GM12873 (cell line): ENCODE results near the gene PKP3.

Experiments used
- CTCF ChIP-seq: IDR thresholded peaks from 2 replicates; pipeline ENCODE4 v1.5.1; 2012; ENCODE audit warnings: low read depth, mild to moderate bottlenecking, moderate library complexity, low read length, control low read depth; ENCODE audit not compliant: insufficient read depth; ENCODE audit errors: missing control alignments

The PKP3 gene

GRCh38 chr11:425301-425700, 31.3 kb downstream of the PKP3 start:
- TF ChIP-seq CTCF: no peak

- TF ChIP-seq CTCF: no peak
Observed at GRCh38 chr11:426851-427250, 32.8 kb downstream of the PKP3 start.

GRCh38 chr11:428295-428694, 34.3 kb downstream of the PKP3 start:
- no peak for TF ChIP-seq CTCF

GRCh38 chr11:429391-429790, 35.4 kb downstream of the PKP3 start:
- no peak for TF ChIP-seq CTCF

GRCh38 chr11:429931-430456, 36.0 kb downstream of the PKP3 start:
- TF ChIP-seq CTCF: no peak

- TF ChIP-seq CTCF: no peak
Observed at GRCh38 chr11:431921-432320, 37.9 kb downstream of the PKP3 start.

GRCh38 chr11:432501-433100, 38.6 kb downstream of the PKP3 start:
- no peak for TF ChIP-seq CTCF
